HG03064 (cell line): ENCODE measurements around the gene LMTK3.
"Not testable (repeated sequence)": the region's sequence is repeated elsewhere in the genome, so short reads cannot be mapped to it uniquely, and the experiment has no call there.

Experiments used
- ATAC-seq: cut with Tn5 transposase; IDR thresholded peaks from one replicate; pipeline ENCODE4 v1.9.1; 2021; ENCODE audit warnings: low read depth; ENCODE audit not compliant: unreplicated experiment

LMTK3 gene

DNA sequence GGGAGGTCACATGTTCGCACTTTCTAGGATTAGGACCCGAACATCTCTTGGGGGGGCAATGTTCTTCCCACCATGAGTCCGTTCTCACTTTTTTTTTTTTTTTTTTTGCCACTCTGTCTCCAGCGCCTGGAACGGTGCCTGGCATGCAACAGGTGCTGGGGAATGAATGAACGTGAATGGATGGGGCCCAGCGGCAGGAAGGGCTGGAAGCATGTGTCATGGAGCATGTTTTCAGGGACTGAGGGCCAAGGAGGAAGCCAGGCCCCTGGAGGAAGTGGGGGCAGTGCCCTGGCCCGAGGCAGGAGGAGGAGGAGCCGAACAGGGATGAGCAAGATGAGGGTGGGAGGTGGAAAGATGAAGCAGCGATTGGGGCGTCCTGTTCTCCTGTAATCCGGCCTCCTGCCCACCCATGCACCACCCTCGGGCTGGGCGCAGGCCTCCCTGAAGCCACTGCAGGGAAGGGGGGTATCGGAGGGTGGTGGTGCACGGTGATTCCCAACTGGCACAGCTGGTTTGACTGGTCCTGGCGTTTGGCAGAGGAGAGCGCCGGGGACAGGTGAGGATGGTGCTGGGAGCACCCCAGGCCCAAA is 31.6 kb upstream of the LMTK3 start:
- ATAC-seq = no peak

- ATAC-seq = no peak
These were observed 30.2 kb upstream of the LMTK3 start for GRCh38 chr19:48541813-48542212.

DNA sequence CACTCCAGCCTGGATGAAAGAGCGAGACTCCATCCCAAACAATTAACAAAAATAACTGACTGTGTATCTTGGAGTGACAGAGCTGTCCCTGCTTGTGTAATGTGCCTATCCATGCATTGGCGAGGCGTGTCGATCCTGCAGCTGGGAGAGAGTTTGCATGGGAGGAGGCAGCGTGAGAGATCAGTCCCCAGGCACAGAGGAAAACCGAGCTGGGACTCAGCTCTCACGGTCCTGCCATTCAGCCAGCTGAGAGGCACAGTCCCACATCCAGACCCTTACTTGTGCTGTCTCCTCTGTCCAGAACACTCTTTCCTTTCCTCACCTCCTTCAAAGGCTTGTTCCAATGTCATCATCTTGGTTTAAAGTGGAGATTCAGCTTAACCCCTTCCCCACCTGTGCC is 28.5 kb upstream of the LMTK3 start:
- ATAC-seq = no peak

- ATAC-seq = no peak
These were observed 28.0 kb upstream of the LMTK3 start for GRCh38 chr19:48539503-48540096.

- ATAC-seq = not testable (repeated sequence)
These were observed 26.4 kb upstream of the LMTK3 start for GRCh38 chr19:48538057-48538456.

GRCh38 chr19:48537541-48537940 is 25.9 kb upstream of the LMTK3 start:
- no peak for ATAC-seq

GRCh38 chr19:48533770-48534169 is 22.1 kb upstream of the LMTK3 start:
- ATAC-seq = no peak

DNA sequence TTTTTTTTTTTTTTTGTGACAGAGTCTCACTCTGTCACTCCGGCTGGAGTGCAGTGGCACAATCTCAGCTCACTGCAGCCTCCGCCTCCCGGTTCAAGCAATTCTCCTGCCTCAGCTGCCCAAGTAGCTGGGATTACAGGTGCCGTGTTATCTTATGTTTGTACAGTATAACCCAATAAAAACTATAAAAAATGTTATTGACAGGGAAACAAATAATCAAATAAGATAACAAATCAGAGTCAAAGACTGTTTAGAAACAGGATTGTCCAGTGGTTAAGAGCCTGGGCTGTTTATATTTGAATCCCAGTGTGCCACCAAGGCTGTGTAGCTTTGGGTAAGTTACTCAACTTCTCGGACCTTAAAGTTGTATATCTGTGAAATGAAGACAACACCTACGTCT is 19.1 kb upstream of the LMTK3 start:
- no peak for ATAC-seq

GRCh38 chr19:48530066-48530720 is 18.6 kb upstream of the LMTK3 start:
- no peak for ATAC-seq

- ATAC-seq = no peak
These were observed 17.5 kb upstream of the LMTK3 start for GRCh38 chr19:48529156-48529555.

DNA sequence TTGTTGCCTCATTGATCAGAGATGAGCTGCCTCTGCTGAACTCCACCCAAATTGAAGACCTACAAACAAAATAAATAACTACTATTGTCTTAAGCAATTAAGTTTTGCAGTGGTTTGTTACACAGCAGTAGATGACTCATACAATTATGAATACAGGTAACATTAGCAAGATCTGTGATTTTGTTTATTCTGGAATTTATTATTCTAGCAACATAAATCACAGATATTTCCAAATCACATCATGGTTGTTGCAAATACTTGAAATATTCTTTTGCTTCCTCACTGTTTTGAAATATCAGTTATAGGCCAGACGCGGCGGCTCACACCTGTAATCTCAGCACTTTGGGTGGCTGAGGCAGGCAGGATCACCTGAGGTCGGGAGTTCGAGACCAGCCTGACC is 13.1 kb upstream of the LMTK3 start:
- ATAC-seq = no peak

DNA sequence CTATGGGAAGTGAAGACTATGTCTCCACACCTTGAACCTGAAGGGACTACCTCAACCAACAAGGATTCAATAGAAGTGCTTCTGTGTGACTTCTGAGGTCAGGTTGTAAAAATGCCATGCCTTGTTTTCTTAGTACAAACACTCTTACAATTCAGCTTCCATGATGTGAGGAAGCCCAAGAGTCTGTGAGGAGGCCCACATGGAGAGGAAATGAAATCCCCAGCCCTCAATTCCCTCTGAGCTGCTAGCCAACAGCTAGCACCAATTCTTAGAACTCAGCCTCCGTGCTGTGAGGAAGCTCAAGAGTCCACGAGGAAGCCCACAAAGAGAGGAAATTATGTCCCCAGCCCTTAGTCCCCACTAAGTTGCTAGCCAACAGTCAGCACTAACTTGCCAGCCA is 12.6 kb upstream of the LMTK3 start:
- no peak for ATAC-seq

DNA sequence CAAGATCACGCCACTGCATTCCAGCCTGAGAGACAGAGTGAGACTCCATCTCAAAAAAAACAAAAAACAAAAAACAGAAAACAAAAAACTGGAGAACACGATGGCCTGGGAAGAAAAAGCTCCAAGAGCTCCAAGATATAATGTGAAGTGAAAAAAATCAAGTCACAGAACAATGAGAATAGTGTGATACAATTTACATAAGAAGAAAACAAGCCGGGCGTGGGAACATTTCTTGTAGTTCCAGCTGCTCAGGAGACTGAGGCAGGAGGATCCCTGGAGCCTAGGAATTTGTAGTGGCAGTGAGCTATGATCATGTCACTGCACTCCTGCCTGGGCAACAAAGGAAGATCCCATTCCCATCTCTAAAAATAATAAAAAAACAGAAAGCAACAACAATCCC is 8.5 kb upstream of the LMTK3 start:
- ATAC-seq = no peak

DNA sequence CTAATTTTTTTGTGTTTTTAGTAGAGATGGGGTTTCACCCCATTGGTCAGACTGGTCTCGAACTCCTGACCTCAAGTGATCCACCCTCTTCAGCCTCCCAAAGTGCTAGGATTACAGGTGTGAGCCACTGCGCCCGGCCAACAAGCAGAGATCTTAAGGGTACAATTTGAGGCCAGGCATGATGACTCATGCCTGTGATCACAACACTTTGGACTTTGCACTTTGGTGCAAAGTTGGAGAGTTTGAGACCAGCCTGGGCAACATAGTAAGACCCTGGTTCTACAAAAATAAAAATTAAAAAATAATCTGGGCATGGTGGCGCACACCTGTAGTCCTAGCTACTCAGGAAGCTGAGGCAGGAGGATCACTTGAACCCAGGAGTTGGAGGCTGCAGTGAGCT is 7.8 kb upstream of the LMTK3 start:
- not testable (repeated sequence) for ATAC-seq

DNA sequence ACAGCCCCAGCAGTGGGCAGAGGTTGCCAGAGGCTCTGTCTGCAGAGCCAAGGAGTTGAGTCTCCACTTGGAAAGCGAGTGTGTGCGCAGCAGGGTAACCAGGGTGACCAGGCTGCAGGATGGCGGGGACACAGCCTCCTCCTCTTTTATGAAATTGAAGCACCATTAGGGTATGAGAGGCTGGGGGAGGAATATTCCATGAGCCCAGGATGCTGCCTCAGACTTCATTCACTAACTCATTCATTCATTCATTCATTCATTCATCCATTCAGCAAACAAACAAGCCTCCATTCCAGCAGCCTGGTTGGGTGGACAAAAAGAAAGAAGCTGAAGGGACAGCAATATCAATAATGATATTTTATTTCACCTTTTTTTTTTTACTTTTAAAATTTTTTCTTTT is 6.6 kb upstream of the LMTK3 start:
- ATAC-seq = no peak

DNA sequence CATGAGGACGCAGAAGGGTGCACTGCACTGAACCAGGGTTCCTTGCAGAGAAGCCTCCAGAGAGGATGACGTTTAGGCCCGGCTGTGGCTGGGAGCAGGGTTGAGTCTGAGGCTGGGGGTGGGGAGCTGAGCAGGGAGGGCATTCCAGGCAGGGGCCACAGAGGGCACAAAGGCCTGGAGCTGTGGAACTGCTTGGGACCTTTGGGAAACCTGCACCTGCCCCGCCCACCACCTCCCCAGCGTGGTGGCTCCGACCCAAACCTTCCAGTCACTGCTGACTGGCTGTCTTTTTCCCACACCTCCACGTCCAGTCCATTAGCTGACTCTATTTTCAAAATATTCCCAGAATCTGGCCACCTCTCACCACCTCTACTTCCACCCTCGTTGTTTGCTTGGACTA is 4.9 kb upstream of the LMTK3 start:
- ATAC-seq = no peak

- ATAC-seq = no peak
These were observed 2.5 kb upstream of the LMTK3 start for GRCh38 chr19:48514123-48514458.

- no peak for ATAC-seq
These were observed 1.9 kb upstream of the LMTK3 start for GRCh38 chr19:48513289-48514122.

GRCh38 chr19:48512504-48513288 is 1.1 kb upstream of the LMTK3 start:
- no peak for ATAC-seq

DNA sequence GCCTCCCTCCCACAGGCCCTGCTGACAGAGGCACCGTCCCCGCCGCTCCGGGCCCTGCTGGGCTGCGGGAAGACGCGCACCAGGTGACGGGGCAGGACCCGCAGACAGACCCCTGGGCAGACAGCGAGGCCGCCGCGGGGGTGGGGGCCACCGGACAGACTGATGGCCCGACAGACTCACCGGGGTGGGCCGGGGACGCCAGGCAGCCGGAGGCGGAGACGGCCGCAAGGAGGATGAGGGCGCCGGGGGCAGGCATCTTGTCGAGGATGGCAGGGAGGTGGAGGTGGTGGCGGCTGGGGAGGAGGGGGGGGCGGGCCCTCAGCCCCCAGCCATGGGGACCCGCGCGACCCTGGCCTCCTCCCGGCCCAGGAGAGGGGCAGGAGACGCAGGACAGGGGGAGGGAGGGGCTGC is 309 bp downstream of the LMTK3 start:
- no peak for ATAC-seq
